NT2/D1 (cell line): ENCODE measurements around the gene PIK3R1.

ENCODE experiments used
- SUZ12 ChIP-seq: IDR thresholded peaks from 2 replicates; pipeline ENCODE4 v1.6.1; 2011; ENCODE audit not compliant: insufficient read length, insufficient read depth; ENCODE audit errors: extremely low read depth
- YY1 ChIP-seq: IDR thresholded peaks from 2 replicates; pipeline ENCODE4 v1.6.1; 2011; ENCODE audit not compliant: insufficient read length, insufficient read depth

DNA sequence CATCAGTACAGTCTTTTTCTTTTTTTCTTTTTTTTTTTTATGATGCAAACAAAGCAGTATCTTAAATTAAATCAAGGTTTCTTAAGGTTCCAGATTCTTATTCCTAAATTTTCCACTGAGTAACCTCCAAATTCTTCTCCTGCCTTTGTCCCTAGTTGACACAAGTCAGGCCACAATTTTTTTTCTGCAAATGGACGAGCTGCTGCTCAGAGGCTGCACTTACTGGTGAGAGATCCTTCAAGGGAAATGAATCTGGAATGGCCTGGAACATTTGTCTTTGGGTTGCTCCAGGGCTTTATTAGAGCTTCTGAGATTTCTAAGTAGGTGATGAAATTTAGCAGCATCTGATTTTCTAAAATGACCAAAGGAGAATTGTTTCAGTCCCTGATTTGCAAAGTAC lies 39.3 kb downstream of the PIK3R1 start:
- TF ChIP-seq YY1 (no peak), SUZ12 (no peak)
